GM21786 (cell line): ENCODE results near the gene SLC44A5.
"Not testable (repeated sequence)": the region's sequence is repeated elsewhere in the genome, so short reads cannot be mapped to it uniquely, and the experiment has no call there.

Source experiments
- ATAC-seq: cut with Tn5 transposase; IDR thresholded peaks from one replicate; pipeline ENCODE4 v1.9.1; 2021; ENCODE audit not compliant: unreplicated experiment

Gene SLC44A5

DNA sequence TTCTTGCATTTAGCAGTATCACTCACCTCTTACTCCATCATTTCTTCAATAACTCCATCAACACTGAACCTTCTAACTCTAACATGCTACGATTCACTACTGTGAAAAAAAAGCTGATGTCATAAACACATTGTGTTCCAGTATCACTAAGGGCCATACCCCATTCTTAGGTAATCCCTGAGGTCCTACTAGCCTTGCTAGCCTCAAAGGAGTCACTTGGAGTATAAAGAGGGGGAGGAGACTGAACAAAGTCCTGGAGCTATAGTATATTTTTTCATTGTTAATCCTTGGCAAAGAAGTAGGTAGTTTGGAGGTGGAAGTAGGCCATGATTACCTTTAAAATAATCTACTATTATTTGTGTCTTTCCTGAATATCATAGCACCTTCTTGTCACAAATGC, at the start of gene SLC44A5:
TSS of gene SLC44A5 (minus strand) at position 101 of the 400 bp plus-strand sequence. CDS start 69,667 bp downstream, outside the sequence.
- ATAC-seq = no peak

- no peak for ATAC-seq
These were observed 45.0 kb upstream of the SLC44A5 start for GRCh38 chr1:75655931-75656330.

GRCh38 chr1:75647183-75647582, 36.3 kb upstream of the SLC44A5 start:
- ATAC-seq = not testable (repeated sequence)

GRCh38 chr1:75645153-75645552, 34.2 kb upstream of the SLC44A5 start:
- not testable (repeated sequence) for ATAC-seq

- no peak for ATAC-seq
These were observed 32.5 kb upstream of the SLC44A5 start for GRCh38 chr1:75643460-75643859.

GRCh38 chr1:75641325-75641724, 30.4 kb upstream of the SLC44A5 start:
- ATAC-seq = no peak

- no peak for ATAC-seq
These were observed 29.2 kb upstream of the SLC44A5 start for GRCh38 chr1:75640137-75640536.

DNA sequence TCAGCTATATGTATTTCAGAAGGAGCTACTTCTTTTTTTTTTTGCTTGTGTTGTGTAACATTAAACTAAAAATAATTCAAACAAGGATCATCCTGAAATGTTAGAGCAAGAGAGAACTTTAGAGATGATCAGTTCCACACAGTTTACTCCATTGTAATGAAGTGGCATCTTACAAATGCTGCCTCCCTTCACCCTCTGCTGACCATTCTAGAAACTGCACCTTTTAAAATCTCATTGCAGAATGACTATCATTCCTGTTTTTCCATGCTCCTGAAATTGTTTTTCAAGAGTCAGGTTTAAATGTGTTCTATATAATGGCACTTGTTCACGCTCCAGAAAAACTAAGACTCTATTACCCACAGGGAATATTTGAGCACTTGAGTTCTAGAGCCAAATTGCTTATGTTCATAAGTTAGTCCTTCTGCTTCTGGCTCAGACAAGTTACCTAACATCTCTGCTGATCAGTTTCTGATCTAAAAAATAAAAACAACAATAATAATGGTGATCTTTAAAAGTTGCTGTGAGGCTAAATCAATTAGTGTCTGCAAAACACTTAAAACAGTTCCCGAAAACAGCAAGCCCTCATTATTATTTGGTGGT, 21.5 kb upstream of the SLC44A5 start:
- ATAC-seq = peak; percentile 83

GRCh38 chr1:75630998-75631397, 20.1 kb upstream of the SLC44A5 start:
- ATAC-seq = no peak

- no peak for ATAC-seq
These were observed 19.2 kb upstream of the SLC44A5 start for GRCh38 chr1:75630004-75630594.

DNA sequence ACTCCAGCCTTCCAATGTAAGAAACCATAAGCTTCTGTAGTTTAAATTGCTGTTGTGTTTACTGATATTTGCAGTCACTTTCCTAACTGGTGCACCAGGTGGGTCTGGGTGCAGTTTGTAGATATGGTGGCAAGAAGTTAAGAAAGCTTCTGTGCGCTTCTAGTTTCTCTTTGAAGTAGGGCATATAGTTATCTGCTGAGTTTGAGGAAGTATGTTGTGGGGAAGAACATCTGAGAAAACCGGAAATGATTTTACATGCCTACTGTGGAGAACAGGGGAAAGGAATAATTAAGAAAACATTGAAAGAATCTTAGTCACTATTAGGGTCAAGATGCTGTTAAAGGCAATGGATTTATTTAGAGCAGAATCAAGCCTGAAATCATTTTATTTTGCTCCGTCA, 14.9 kb upstream of the SLC44A5 start:
- ATAC-seq = no peak

DNA sequence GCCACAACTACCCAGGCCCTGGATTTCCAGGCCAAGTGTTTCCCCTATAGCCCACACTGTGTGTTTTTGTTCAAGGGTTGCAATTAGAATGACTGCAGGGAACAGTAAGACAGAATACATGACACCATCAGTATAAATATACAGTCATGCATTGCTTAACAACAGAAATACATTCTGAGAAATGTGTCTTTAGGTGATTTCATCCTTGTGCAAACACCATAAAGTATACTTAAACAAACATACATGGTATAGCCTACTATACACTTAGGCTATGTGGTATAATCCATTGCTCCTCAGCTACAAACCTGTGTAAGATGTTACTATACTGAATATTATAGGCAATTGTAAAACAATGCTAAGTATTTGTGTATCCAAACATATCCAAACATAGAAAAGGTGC, 7.5 kb upstream of the SLC44A5 start:
- no peak for ATAC-seq

- ATAC-seq = no peak
These were observed 5.8 kb upstream of the SLC44A5 start for GRCh38 chr1:75616436-75617433.

DNA sequence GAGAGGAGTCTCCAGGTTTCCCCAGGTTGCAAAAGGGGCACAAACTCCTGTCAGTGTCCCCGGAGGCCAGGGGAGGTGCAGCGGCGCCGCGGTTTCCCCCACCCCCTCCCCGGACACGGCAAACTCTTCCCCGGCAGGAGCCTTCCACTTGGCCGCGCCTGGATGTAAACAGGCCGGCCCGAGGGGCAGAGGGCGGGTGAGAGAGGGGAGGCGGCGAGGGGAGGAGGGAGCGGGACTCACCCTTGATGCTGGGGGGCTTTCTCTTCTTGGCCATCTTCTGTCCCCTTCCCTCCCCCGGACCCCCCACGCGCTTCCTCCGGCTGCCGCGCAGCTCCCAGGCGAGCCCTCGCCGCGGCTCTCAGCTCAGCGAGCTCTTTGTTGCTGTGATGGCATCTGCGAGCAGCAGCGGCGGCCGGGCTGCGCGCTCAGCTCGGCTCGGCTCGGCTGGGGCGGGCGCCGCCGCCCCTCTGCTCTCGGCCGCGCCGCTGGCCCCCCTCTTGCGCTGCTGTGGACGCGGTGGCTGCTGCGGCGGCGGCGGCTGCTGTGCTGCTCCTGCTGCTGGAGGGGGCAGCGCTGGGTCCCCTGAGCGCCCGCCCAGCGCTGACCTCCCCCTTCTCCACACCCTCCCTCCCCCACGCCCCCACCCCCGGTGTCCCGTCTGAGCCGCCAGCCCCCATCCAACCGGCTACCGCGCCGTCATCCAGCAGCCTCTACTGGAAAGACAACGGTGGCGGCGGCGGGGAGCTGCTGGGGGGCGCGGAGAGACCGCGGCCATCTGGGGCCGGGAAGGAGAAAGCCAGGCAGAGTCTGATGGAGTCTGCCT, 4.9 kb upstream of the SLC44A5 start:
- ATAC-seq = peak; percentile 32

GRCh38 chr1:75614399-75614756, 3.5 kb upstream of the SLC44A5 start:
- ATAC-seq = peak; percentile 4

DNA sequence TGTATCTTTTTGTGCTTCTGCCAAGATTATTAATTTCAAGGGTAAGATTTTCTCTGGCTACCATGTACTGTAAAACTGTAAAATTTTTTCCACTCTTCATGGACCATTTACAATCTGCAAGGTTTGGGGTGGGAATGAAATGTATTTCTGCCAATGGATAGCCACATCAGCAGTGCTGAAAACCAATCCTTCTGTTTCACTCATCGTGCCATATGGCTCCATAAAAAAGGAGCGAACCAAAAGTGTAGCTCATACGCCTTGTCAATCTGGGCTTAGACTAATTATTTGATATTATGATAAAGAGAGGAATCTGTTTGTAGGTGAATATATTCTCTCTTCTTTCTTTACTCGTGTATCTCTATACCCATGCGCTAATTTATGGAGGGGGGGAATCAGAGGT, 3.0 kb upstream of the SLC44A5 start:
- no peak for ATAC-seq

GRCh38 chr1:75612976-75613375, 2.1 kb upstream of the SLC44A5 start:
- ATAC-seq = no peak

GRCh38 chr1:75602486-75602885, 8.4 kb downstream of the SLC44A5 start:
- ATAC-seq = no peak

DNA sequence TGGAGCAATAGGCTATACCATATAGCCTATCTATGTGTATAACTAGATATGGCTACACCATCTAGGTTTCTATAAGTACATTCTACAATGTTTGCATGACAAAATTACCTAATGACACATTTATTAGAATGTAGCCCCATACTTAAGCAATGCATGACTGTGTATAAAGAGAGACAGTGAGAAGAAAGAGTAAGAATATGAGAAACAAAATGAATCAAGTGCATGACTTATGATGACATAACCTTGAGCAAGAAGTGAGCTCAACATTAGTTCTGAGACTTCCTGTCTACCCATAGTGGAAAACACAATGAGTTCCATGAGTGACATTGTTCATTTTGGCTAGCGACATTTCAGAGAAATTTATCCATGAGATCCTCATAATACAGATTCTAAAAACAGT, 10.1 kb downstream of the SLC44A5 start:
- ATAC-seq = no peak

GRCh38 chr1:75594327-75594726, 16.6 kb downstream of the SLC44A5 start:
- ATAC-seq = no peak

GRCh38 chr1:75593457-75593856, 17.5 kb downstream of the SLC44A5 start:
- ATAC-seq = not testable (repeated sequence)
